Left lung (tissue), 10 donors: ENCODE results near the gene LRFN2. TPM values are rescaled to one million over a fixed set of nuclear protein-coding genes. Genes with fewer than 3 reads are reported as not detected.

Experiments
- ATAC-seq: fragments of 200-7000 bp; cut with Tn5 transposase; one replicate; pipeline ENCODE4 v1.9.1; 2020; ENCODE audit warnings: moderate library complexity
- DNase-seq, 4 donors: peaks; one replicate each; pipeline ENCODE4 v3.0.0-alpha.2; 2013 to 2020
- H3K27ac ChIP-seq, 2 donors: fragments of 200-600 bp; sonication (generic) in 1 of 2; one replicate each; pipeline versions ENCODE4 v1.5.0 to v1.8.0; 2020 to 2021
- H3K27me3 ChIP-seq, 2 donors: fragments of 200-600 bp; sonication (generic) in 1 of 2; one replicate each; pipeline versions ENCODE4 v1.5.0 to v1.8.0; 2020 to 2021
- H3K36me3 ChIP-seq, 2 donors: fragments of 200-600 bp; sonication (generic) in 1 of 2; one replicate each; pipeline versions ENCODE4 v1.5.0 to v1.8.0; 2020 to 2021
- H3K4me1 ChIP-seq, 2 donors: fragments of 200-600 bp; one replicate each; pipeline ENCODE4 v1.8.0; 2021
- H3K4me3 ChIP-seq, 2 donors: fragments of 200-600 bp; sonication (generic) in 1 of 2; one replicate each; pipeline versions ENCODE4 v1.5.0 to v1.8.0; 2020 to 2021; ENCODE audit warnings: mild to moderate bottlenecking in 1 of 2
- H3K9me3 ChIP-seq, 2 donors: fragments of 200-600 bp; sonication (generic) in 1 of 2; one replicate each; pipeline versions ENCODE4 v1.5.0 to v1.8.0; 2020 to 2021
- CTCF ChIP-seq, 2 donors: fragments of 200-600 bp; sonication (generic) in 1 of 2; IDR thresholded peaks; one replicate each; pipeline versions ENCODE4 v1.5.0 to v1.8.0; 2021; ENCODE audit warnings: antibody characterized with exemption in 2 of 2
- intact Hi-C, 2 donors: fragments of 100-400 bp; cut with DNase I; formaldehyde crosslinking; loops; one replicate each; pipeline versions ENCODE4 v1.11.2 to v1.14.2; 2022
- polyA plus RNA-seq, 6 donors: library from polyadenylated mRNA; unstranded; fragments of 120-200 nt; gene quantifications; one replicate each; pipeline ENCODE4 v1.2.1, GENCODE V29; 2013; ENCODE audit not compliant: insufficient read length in 6 of 6
- total RNA-seq, 2 donors: library from RNA; stranded (reverse); fragmentation: NEBNext Ultra II Directional; extraction: Animal tissue kit (Norgen Biotek cat#: 25700); gene quantifications; one replicate each; pipeline ENCODE4 v1.2.1, GENCODE V29; 2021
- donor health status: DM: no; HTN: yes; CAD: no.
- donor health status: DM: no; HTN: no; CAD: no.

Gene LRFN2
- total and polyA plus RNA-seq, 8 donors, result 0.05 to 0.18 (median 0.11) TPM; not detected in 2

GRCh38 chr6:40543146-40543545 is 44.0 kb downstream of the LRFN2 start:
- DNase-seq (no peak), ATAC-seq (no peak)
- TF ChIP-seq CTCF (IDR thresholded peaks at IDR 0.05), result no peak
- Histone ChIP-seq H3K27me3 (no peaks in the 10 kb centered on the region), H3K4me3 (no peak overlapping the region), H3K4me1 (no peaks in the 10 kb centered on the region), H3K27ac (no peak overlapping the region), H3K9me3 (no peaks in the 10 kb centered on the region), H3K36me3 (no peaks in the 10 kb centered on the region)
- intact Hi-C loops, result no loop called here

GRCh38 chr6:40542175-40542764 is 44.9 kb downstream of the LRFN2 start:
- no peak for TF ChIP-seq CTCF (IDR thresholded peaks at IDR 0.05)
- intact Hi-C loops, result no loop called here
- no peak for ATAC-seq
- H3K36me3 ChIP-seq, result no peaks in the 10 kb centered on the region
- H3K27ac ChIP-seq, result no peak overlapping the region
- no peaks in the 10 kb centered on the region for H3K9me3 ChIP-seq
- H3K4me1 ChIP-seq, result no peaks in the 10 kb centered on the region
- no peak for DNase-seq
- H3K27me3 ChIP-seq, result no peaks in the 10 kb centered on the region
- H3K4me3 ChIP-seq, result no peak overlapping the region

- intact Hi-C loops, result no loop called here
- Histone ChIP-seq H3K9me3 (no peaks in the 10 kb centered on the region), H3K4me3 (no peak overlapping the region), H3K27me3 (peaks cover 0 to 3% of the 10 kb centered on the region in 2 donors), H3K36me3 (no peaks in the 10 kb centered on the region), H3K27ac (no peak overlapping the region), H3K4me1 (no peaks in the 10 kb centered on the region)
- DNase-seq, result no peak
- ATAC-seq, result no peak
- no peak for TF ChIP-seq CTCF (IDR thresholded peaks at IDR 0.05)
These were observed 45.5 kb downstream of the LRFN2 start for GRCh38 chr6:40541556-40542174.

GRCh38 chr6:40540790-40541189 is 46.4 kb downstream of the LRFN2 start:
- Histone ChIP-seq H3K4me3 (no peak overlapping the region), H3K36me3 (no peaks in the 10 kb centered on the region), H3K27ac (no peak overlapping the region), H3K4me1 (no peaks in the 10 kb centered on the region), H3K27me3 (peaks cover 0 to 6% of the 10 kb centered on the region in 2 donors), H3K9me3 (no peaks in the 10 kb centered on the region)
- ATAC-seq (no peak), DNase-seq (no peak)
- intact Hi-C loops, result no loop called here
- no peak for TF ChIP-seq CTCF (IDR thresholded peaks at IDR 0.05)

- no peaks in the 10 kb centered on the region for H3K36me3 ChIP-seq
- H3K27me3 ChIP-seq, result peaks cover 0 to 6% of the 10 kb centered on the region in 2 donors
- no peaks in the 10 kb centered on the region for H3K4me1 ChIP-seq
- no peak overlapping the region for H3K4me3 ChIP-seq
- H3K27ac ChIP-seq, result no peak overlapping the region
- intact Hi-C loops, result no loop called here
- ATAC-seq (no peak), DNase-seq (no peak)
- no peak for TF ChIP-seq CTCF (IDR thresholded peaks at IDR 0.05)
- H3K9me3 ChIP-seq, result no peaks in the 10 kb centered on the region
These were observed 47.3 kb downstream of the LRFN2 start for GRCh38 chr6:40539853-40540252.
